GM18519 (cell line): ENCODE data around the gene BUB1B.

Source experiments
- ATAC-seq: cut with Tn5 transposase; IDR thresholded peaks from one replicate; pipeline ENCODE4 v1.9.1; 2021; ENCODE audit warnings: mild to moderate bottlenecking, moderate library complexity; ENCODE audit not compliant: unreplicated experiment, low FRiP score

The BUB1B gene

GRCh38 chr15:40238532-40239403 lies 77.9 kb downstream of the BUB1B start, which contains the start of gene PAK6:
PAK6 (plus strand) TSS chr15:40239063; CDS start chr15:40264786, 25,723 bp downstream.
- no peak for ATAC-seq

- ATAC-seq = no peak
These were observed 78.5 kb downstream of the BUB1B start for GRCh38 chr15:40239404-40239692.

- ATAC-seq = no peak
These were observed 79.1 kb downstream of the BUB1B start for GRCh38 chr15:40239693-40240618.

DNA sequence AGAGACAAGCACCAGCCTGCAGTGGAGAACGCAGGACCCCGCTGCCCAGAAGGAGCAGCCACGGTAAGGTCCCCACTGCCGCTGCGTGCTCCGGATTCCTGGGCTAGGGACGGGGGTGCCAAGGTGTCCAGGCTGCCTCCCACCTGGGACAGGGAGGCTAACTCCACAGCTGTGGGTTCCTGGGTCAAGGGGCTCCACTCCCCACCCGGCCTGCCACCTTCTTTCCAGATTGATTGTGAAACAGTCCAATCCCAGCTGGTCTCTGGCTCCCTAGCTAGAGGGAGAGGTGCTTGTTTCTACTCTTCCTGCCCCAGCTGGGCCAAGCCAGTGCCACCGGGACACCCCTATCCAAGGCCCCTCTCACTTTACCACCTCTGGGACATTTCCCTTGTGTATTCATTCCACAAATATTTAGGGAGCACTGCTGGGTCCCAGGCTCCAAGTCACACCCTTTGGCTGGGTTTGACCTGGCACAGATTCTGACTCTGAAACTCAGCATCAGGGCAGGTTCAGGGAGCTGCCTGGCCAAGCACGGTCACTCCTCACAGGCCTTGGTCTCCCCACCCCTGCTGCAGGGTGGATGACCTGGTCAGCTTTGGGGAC lies 79.9 kb downstream of the BUB1B start:
- no peak for ATAC-seq

DNA sequence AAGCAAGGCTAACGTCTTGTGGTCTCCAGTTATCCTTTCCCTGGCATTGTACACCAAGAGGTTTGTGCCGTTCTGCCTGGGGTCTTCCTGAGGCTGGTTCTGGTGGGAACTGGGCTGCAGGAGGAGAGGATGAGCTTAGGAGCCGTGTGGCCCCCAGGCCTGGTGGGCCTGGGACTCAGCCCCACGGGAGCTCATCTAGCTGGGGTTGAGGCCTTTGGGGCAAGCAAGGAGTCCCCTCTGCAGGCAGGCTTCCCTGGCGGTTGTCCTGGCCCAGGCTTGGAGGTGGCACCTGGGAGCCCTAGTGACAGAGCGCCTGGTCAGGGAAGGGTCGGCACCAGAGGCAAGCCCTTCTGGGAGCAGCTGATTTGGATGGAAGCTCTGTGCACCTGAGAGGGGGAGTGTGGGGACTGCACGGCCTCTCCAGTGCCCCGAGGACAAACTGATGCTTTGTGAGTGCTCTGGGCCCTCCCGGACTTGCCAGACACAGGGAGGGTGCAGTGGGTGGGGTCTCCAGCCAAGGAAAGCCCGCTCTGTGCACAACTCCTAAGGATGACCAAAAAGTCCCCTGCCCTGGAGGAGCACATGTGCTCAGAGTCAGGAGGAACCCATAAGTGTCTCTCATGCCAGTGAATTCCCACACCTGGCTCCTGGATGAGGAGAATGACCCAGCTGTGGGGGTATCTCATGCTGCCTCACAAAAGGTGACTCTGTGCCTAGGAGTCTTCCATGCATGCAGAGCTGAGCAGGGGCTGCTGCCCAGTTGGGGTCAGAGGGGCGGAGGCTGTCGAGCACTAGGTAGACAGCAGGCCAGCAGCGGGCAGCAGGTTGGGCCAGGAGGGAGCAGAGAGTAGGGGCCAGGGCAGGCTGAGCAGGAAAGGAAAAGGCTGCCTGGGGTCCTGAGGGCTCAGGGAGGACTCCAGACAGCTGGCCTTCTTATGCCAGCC lies 80.7 kb downstream of the BUB1B start:
- no peak for ATAC-seq

- ATAC-seq = no peak
These were observed 81.3 kb downstream of the BUB1B start for GRCh38 chr15:40242213-40242599.

GRCh38 chr15:40242601-40243000 lies 81.7 kb downstream of the BUB1B start:
- no peak for ATAC-seq

DNA sequence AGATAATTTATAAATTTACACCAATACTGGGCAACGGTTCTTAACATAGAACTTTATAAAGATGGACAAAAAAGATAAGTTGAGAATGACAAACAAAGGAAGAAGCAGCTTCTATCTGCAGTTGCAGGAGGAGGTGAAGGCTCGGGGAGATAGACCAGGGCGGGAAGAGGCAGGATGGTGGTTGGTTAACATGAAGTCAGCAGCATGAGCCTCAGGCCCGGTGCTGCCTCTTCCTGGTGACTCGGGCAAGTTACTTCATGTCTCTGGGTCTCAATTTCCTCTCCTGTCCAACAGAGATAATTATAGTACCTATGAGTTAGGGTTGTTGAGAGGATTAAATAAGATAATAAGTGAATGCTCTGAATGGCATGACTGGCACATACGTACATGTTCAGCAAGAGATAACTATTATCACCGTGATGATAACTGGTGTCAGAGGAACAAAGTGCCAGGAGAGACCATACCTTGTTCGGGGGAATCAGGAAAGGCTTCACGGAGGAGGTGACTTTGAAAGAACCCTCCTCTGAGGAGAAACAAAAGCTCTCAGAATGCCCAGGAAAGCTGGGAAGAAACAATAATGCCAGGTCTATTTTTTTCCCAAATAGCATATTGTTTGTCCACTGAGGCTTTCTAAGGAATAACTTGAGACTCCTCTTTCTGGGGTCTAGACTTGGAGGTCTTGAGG lies 82.4 kb downstream of the BUB1B start:
- no peak for ATAC-seq

- ATAC-seq = no peak
These were observed 84.2 kb downstream of the BUB1B start for GRCh38 chr15:40244961-40245523.

GRCh38 chr15:40245666-40246450 lies 85.0 kb downstream of the BUB1B start:
- ATAC-seq = no peak

DNA sequence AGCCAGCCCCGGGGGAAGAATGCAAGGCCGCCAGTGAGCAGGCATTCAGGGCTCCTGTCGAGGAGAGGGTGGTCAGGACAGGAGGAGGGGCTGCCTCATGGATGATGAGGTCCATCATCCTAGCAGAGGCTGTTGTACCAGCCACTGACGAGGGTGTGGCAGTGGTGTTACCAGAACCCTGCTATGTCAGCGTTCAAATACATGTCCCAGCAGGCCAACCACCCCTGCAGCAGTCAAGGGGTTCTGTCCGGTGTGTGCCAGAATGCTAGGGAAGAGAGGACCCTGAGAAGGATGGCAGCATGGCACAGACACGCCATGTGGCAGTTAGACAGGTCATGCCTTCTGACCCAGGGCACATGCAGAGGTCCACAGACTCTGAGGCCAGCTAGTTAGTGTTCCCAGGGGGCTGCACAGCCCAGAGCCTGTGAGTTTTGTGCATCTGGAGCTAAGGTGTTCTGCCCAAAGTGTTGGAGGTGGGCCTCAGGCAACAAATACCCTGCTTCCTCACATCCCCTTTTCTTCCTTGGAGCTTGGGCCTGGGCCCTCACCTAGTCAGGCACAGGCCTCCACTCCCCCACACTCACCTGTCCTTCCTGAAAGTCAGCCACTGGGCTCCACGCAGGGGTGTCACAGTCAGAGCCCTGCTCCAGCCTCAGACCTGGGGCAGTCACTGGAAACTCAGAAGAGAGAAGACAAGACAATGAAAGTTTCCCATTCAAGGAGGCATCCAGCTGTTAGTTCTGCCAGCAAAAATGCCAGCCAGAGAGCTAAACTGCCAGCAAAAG lies 85.8 kb downstream of the BUB1B start:
- no peak for ATAC-seq

GRCh38 chr15:40247406-40247971 lies 86.6 kb downstream of the BUB1B start:
- ATAC-seq = no peak

- no peak for ATAC-seq
These were observed 87.3 kb downstream of the BUB1B start for GRCh38 chr15:40248006-40248783.

DNA sequence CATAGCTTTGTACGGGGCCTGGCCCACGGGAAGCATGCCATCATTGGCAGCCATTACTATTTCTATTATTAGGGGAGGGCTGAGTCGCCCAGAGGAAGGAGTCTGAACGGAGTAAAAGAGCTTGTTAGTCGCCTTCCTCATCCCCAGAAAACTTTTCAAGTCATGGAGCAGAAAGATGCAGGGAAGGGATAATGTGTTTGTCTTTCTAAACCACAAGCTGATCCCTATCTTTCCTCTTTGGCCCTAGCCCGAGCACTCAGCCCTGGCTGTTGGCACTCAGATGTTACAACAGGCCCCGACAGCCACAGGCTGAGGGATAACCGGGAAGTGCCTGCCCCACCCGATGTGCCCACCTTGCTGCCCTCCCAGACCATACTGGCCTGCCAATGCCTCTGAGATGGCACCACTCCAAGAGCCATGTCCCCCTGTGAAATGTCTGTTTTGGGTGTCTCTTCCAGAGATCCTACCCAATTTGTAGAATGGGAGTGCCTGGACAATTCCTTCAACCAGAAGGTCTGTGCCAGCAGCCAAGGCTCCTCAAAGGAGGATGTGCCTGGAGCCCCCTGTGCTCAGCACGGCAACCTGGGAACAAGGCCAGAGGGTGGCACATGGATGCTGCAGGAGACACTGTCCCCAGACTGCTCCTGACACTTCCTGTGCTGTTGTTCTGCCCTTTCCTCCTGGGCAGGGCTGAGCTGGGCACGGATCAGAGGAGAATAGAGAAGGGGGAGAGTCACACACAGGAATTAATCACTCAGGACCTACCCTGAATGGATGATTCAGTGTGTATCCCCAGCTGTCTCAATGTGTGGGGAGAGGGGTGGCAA lies 88.8 kb downstream of the BUB1B start:
- no peak for ATAC-seq

- ATAC-seq = no peak
These were observed 89.4 kb downstream of the BUB1B start for GRCh38 chr15:40250304-40250656.
